ENCODE measurements around the gene CHTF18. TPM values are rescaled to one million over a fixed set of nuclear protein-coding genes. Genes with fewer than 3 reads are reported as not detected.
A peak's percentile ranks its signal among the peaks of the same experiment; 100 is the strongest.

Gene CHTF18
- total RNA-seq, 1 experiment from 2014 or later = 120 TPM

- Histone ChIP-seq H3K4me2 (ENCODE audit: insufficient read depth, insufficient read length, low read length) (no peak overlapping the region), H2BK5ac (ENCODE audit: insufficient read length, low read length) (no peak overlapping the region), H2BK20ac (ENCODE audit: low read depth, low read length, poor library complexity, severe bottlenecking) (no peak overlapping the region), H3K9me3 (ENCODE audit: control insufficient read depth, low read depth, low read length) (no peaks in the 10 kb centered on the region), H3K14ac (ENCODE audit: insufficient read depth, low read length) (no peak overlapping the region), H4K8ac (replicated peaks; ENCODE audit: insufficient read length, low read depth, low read length) (no peak overlapping the region), H2BK15ac (ENCODE audit: low read depth, low read length) (no peak overlapping the region), H2BK120ac (ENCODE audit: low read depth, low read length, poor library complexity, severe bottlenecking) (no peak overlapping the region), H3K27ac (ENCODE audit: insufficient read length, low read depth, low read length) (no peak overlapping the region), H4K91ac (ENCODE audit: insufficient read length, low read depth, low read length) (no peak overlapping the region), H3K4ac (ENCODE audit: low read depth, low read length) (no peak overlapping the region), H3K4me1 (ENCODE audit: insufficient read depth, low read length) (no peaks in the 10 kb centered on the region), H2BK12ac (ENCODE audit: insufficient read length, low read depth, low read length) (no peak overlapping the region), H3K23ac (ENCODE audit: insufficient read length, low read depth, low read length) (no peak overlapping the region), H3K79me1 (ENCODE audit: insufficient read depth, low read depth, low read length, poor library complexity, severe bottlenecking) (no peaks in the 10 kb centered on the region), H3K56ac (ENCODE audit: insufficient read length, low read depth, low read length) (no peak overlapping the region), H3K18ac (ENCODE audit: insufficient read length, low read depth, low read length) (peak overlapping the region; percentile 18), H3K9ac (ENCODE audit: extremely low read depth, insufficient read length, low read length) (no peak overlapping the region), H4K20me1 (ENCODE audit: control insufficient read depth, insufficient read depth, insufficient read length) (no peaks in the 10 kb centered on the region), H3T11ph (ENCODE audit: low read length) (no peak overlapping the region), H3K79me2 (ENCODE audit: insufficient read depth, low read length) (no peaks in the 10 kb centered on the region), H3K27me3 (ENCODE audit: insufficient read depth, low read length) (no peaks in the 10 kb centered on the region), H2AFZ (ENCODE audit: low read length) (no peak overlapping the region), H2AK5ac (ENCODE audit: insufficient read length, low read length) (no peak overlapping the region), H3K23me2 (ENCODE audit: insufficient read length, low read depth, low read length, poor library complexity, severe bottlenecking) (no peaks in the 10 kb centered on the region), H4K5ac (ENCODE audit: insufficient read length, low read depth, low read length) (no peak overlapping the region)
- DNase-seq = no peak
- H3K27me3 Mint-ChIP-seq (ENCODE audit: low read depth) = peaks cover 20% of the 10 kb centered on the region
- H3K4me3 Mint-ChIP-seq = no peak overlapping the region
- H3K36me3 Mint-ChIP-seq (ENCODE audit: insufficient read depth in 1 of 3, low read depth in 3 of 3) = no peaks in the 10 kb centered on the region
- no CpG with 5 or more reads among the region's 22 CpGs for WGBS (ENCODE audit: extremely low coverage, insufficient read length, low lambda C conversion rate)
- H3K4me1 Mint-ChIP-seq = peaks cover 16 to 21% of the 10 kb centered on the region in 2 experiments
- peaks cover 0 to 4% of the 10 kb centered on the region in 2 experiments; a peak in 1 of 5 replicates for H3K9me3 Mint-ChIP-seq
- TF ChIP-seq CTCF (conservative IDR thresholded peaks at IDR 0.05) = no peak
- H3K27ac Mint-ChIP-seq = peak overlapping the region in 1 of 3 experiments; percentile 49; a peak in 2 of 7 replicates
Observed at GRCh38 chr16:824194-824593, 35.8 kb downstream of the CHTF18 start.
